Osteocyte (in vitro differentiated cells): ENCODE data around the gene NSUN3. TPM values are rescaled to one million over a fixed set of nuclear protein-coding genes. Genes with fewer than 3 reads are reported as not detected.

Source experiments
- DNase-seq: peaks from one replicate; pipeline ENCODE4 v3.0.0; 2021; ENCODE audit warnings: mixed read lengths; ENCODE audit not compliant: unreplicated experiment; ENCODE audit errors: extremely low spot score
- H3K27ac Mint-ChIP-seq: one replicate; pipeline ENCODE4 v1.8.0; 2021; ENCODE audit warnings: mild to moderate bottlenecking, mixed read lengths; ENCODE audit not compliant: unreplicated experiment
- H3K27me3 Mint-ChIP-seq: one replicate; pipeline ENCODE4 v1.8.0; 2021; ENCODE audit warnings: mixed read lengths; ENCODE audit not compliant: unreplicated experiment
- H3K36me3 Mint-ChIP-seq: one replicate; pipeline ENCODE4 v1.8.0; 2021; ENCODE audit warnings: mixed read lengths; ENCODE audit not compliant: unreplicated experiment
- H3K4me1 Mint-ChIP-seq: one replicate; pipeline ENCODE4 v1.8.0; 2021; ENCODE audit warnings: mixed read lengths; ENCODE audit not compliant: unreplicated experiment
- H3K4me3 Mint-ChIP-seq: one replicate; pipeline ENCODE4 v1.8.0; 2021; ENCODE audit warnings: mild to moderate bottlenecking, moderate library complexity, mixed read lengths; ENCODE audit not compliant: unreplicated experiment
- H3K9me3 Mint-ChIP-seq: one replicate; pipeline ENCODE4 v1.8.0; 2021; ENCODE audit warnings: mixed read lengths; ENCODE audit not compliant: unreplicated experiment
- long read RNA-seq: library from polyadenylated mRNA; unstranded; transcript quantifications from one replicate; pipeline ENCODE4 v2.0.0, GENCODE V29; 2021
- total RNA-seq: library from RNA; stranded (reverse); gene quantifications from 2 replicates; pipeline ENCODE4 v1.2.1, GENCODE V29; 2021
- TF ChIP-seq, protein P1 (sequence below): fragments of 200-600 bp; sonication (generic); IDR thresholded peaks from 2 replicates; pipeline ENCODE4 v1.5.0; 2021; ENCODE audit warnings: antibody characterized with exemption, mild to moderate bottlenecking, moderate library complexity

NSUN3 gene
- total RNA-seq: 11.8 and 15.0 TPM in 2 replicates
- long read RNA-seq, transcript NSUN3-201 (6 exons, 3,289 nt): major isoform, 59 of 74 reads
- long read RNA-seq, partial matches to known transcripts: 0 of 74 reads
- long read RNA-seq, other reads (novel, unspliced or antisense): 14 of 74 reads

- H3K27ac Mint-ChIP-seq: peak within 1 kb of the TSS; percentile 100
- peak; percentile 97 for DNase-seq
- TF ChIP-seq, protein P1, sequence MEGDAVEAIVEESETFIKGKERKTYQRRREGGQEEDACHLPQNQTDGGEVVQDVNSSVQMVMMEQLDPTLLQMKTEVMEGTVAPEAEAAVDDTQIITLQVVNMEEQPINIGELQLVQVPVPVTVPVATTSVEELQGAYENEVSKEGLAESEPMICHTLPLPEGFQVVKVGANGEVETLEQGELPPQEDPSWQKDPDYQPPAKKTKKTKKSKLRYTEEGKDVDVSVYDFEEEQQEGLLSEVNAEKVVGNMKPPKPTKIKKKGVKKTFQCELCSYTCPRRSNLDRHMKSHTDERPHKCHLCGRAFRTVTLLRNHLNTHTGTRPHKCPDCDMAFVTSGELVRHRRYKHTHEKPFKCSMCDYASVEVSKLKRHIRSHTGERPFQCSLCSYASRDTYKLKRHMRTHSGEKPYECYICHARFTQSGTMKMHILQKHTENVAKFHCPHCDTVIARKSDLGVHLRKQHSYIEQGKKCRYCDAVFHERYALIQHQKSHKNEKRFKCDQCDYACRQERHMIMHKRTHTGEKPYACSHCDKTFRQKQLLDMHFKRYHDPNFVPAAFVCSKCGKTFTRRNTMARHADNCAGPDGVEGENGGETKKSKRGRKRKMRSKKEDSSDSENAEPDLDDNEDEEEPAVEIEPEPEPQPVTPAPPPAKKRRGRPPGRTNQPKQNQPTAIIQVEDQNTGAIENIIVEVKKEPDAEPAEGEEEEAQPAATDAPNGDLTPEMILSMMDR: no peak
These were observed at the start of gene NSUN3, which contains the start of gene DHFR2 for GRCh38 chr3:94062513-94063404. NSUN3 (plus strand) TSS chr3:94063061; CDS start chr3:94063127, 66 bp downstream. DHFR2 (minus strand) TSS chr3:94062916; CDS start chr3:94061511, 1,405 bp downstream.

GRCh38 chr3:94015025-94015424 lies 47.8 kb upstream of the NSUN3 start:
- no peak for DNase-seq
- TF ChIP-seq, protein P1: no peak
- Mint-ChIP-seq H3K9me3 (no peaks in the 10 kb centered on the region), H3K4me3 (no peak overlapping the region), H3K27ac (no peak overlapping the region), H3K4me1 (no peaks in the 10 kb centered on the region), H3K36me3 (peaks cover 9% of the 10 kb centered on the region), H3K27me3 (no peaks in the 10 kb centered on the region)

More at GRCh38 chr3:94062513-94063404, at the start of gene NSUN3, which contains the start of gene DHFR2:
- no peaks in the 10 kb centered on the region for H3K27me3 Mint-ChIP-seq
- H3K9me3 Mint-ChIP-seq: no peaks in the 10 kb centered on the region
- H3K4me3 Mint-ChIP-seq: peak within 1 kb of the TSS; percentile 95
- peaks cover 31% of the 10 kb centered on the region for H3K4me1 Mint-ChIP-seq
- peaks cover 19% of the 10 kb centered on the region for H3K36me3 Mint-ChIP-seq

- Mint-ChIP-seq H3K27me3 (no peaks in the 10 kb centered on the region), H3K4me1 (peaks cover 9% of the 10 kb centered on the region), H3K27ac (no peak overlapping the region), H3K9me3 (no peaks in the 10 kb centered on the region), H3K36me3 (peaks cover 8% of the 10 kb centered on the region), H3K4me3 (no peak overlapping the region)
- no peak for DNase-seq
- TF ChIP-seq, protein P1: no peak
These were observed 43.2 kb upstream of the NSUN3 start for GRCh38 chr3:94019659-94020058.

GRCh38 chr3:94020293-94020692 lies 42.6 kb upstream of the NSUN3 start:
- H3K27me3 Mint-ChIP-seq: no peaks in the 10 kb centered on the region
- H3K36me3 Mint-ChIP-seq: peaks cover 3% of the 10 kb centered on the region
- TF ChIP-seq, protein P1: no peak
- no peak overlapping the region for H3K4me3 Mint-ChIP-seq
- no peak overlapping the region for H3K27ac Mint-ChIP-seq
- no peaks in the 10 kb centered on the region for H3K9me3 Mint-ChIP-seq
- peaks cover 9% of the 10 kb centered on the region for H3K4me1 Mint-ChIP-seq
- DNase-seq: no peak

DNA sequence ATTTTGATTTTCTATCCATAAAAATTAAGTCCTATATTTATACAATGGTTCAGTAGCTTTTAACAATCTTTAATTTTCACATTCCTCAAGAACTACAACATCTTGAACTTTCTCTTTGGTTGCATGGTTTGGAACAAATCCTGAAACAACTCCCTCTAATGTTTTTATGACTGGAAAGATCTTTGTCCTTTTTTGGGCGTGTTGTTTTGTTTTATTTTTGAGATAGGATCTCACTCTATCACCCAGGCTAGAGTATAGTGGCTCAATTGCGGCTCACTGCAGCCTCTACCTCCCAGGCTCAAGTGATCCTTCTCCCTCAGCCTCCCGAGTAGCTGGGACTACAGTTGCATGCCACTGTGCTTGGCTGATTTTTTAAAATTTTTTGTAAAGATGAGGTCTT lies 38.5 kb upstream of the NSUN3 start:
- H3K4me1 Mint-ChIP-seq: peaks cover 9% of the 10 kb centered on the region
- no peaks in the 10 kb centered on the region for H3K9me3 Mint-ChIP-seq
- H3K27ac Mint-ChIP-seq: peak overlapping the region; percentile 16
- H3K36me3 Mint-ChIP-seq: peaks cover 1% of the 10 kb centered on the region
- no peaks in the 10 kb centered on the region for H3K27me3 Mint-ChIP-seq
- no peak overlapping the region for H3K4me3 Mint-ChIP-seq
- TF ChIP-seq, protein P1: no peak
- no peak for DNase-seq
